ENCODE measurements around the gene LUC7L3.

DNA sequence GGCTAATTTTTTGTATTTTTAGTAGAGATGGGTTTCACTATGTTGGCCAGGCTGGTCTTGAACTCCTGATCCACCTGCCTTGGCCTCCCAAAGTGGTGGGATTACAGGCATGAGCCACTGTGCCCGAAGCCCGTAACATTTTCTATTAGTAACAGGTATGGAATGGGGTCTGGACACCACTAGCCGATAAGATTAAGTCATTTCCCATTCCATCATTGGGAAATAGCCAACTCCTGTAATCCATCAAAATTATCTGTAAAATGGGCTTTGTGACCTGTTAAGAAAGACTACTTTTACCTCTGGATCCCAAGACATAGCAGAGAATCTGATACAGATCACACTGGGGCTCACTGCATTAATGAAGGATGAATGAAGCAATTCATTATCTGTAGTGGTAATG, 3.9 kb upstream of the LUC7L3 start:
- no peak for TF ChIP-seq POLR2A (IDR thresholded peaks at IDR 0.05)
- TF ChIP-seq CTCF (IDR thresholded peaks at IDR 0.05): no peak

Data from lower leg skin (tissue), 3 donors.